ENCODE results near the gene CHD9NB. TPM values are rescaled to one million over a fixed set of nuclear protein-coding genes. Genes with fewer than 3 reads are reported as not detected.

Gene CHD9NB
- total RNA-seq, 2 experiments from 2014 or later = 0.17 to 0.19 TPM

GRCh38 chr16:53090591-53091411 is 38.1 kb upstream of the CHD9NB start:
- CTCF ChIA-PET = interaction anchor here (1.1 kb wide), 1 partner anchor 36 kb away, joined by 4 read pairs; the partner anchor contains the start of gene CHD9
- intact Hi-C loops (cut with micrococcal nuclease) = no loop called here
- DNase-seq = no peak
- H3K27ac Mint-ChIP-seq = no peak overlapping the region
- H3K36me3 Mint-ChIP-seq (ENCODE audit: low read depth) = no peaks in the 10 kb centered on the region
- H3K4me3 Mint-ChIP-seq = no peak overlapping the region
- H3K4me1 Mint-ChIP-seq (ENCODE audit: low read depth) = peaks cover 11% of the 10 kb centered on the region
- no peaks in the 10 kb centered on the region for H3K9me3 Mint-ChIP-seq
- peaks cover 2% of the 10 kb centered on the region for H3K27me3 Mint-ChIP-seq (ENCODE audit: low read depth)

DNA sequence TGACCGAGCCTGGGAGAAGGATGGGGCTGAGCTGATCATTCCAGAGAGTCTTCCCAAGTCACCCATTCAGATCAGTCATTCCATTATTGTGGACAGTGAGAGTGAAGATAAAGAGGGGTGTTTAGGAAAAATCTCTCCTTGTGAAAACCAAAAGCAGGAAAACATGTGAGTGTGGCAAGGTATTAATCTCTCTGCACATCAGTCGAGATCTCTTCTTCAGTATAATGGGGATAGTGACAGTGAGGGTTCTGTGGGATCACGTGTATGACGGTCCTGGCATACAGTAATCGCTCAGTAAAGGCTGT is 37.5 kb upstream of the CHD9NB start:
- CTCF ChIA-PET = interaction anchor here (1.1 kb wide), 1 partner anchor 35 kb away, joined by 4 read pairs; the partner anchor contains the start of gene CHD9
- intact Hi-C loops (cut with micrococcal nuclease) = no loop called here

GRCh38 chr16:53089434-53090285 is 37.0 kb upstream of the CHD9NB start:
- H3K36me3 Mint-ChIP-seq (ENCODE audit: low read depth) = no peaks in the 10 kb centered on the region
- no peaks in the 10 kb centered on the region for H3K9me3 Mint-ChIP-seq
- DNase-seq = no peak
- H3K4me3 Mint-ChIP-seq = no peak overlapping the region
- CTCF ChIA-PET = interaction anchor here (0.8 to 1.1 kb wide), 2 partner anchors 12 to 35 kb away, joined by 3 to 4 read pairs; partner anchors contain the start of gene CHD9
- H3K4me1 Mint-ChIP-seq (ENCODE audit: low read depth) = peaks cover 13% of the 10 kb centered on the region
- peaks cover 2% of the 10 kb centered on the region for H3K27me3 Mint-ChIP-seq (ENCODE audit: low read depth)
- H3K27ac Mint-ChIP-seq = no peak overlapping the region
- intact Hi-C loops (cut with micrococcal nuclease) = no loop called here

More for the DNA sequence above, 37.5 kb upstream of the CHD9NB start:
- Mint-ChIP-seq H3K4me3 (no peak overlapping the region), H3K4me1 (ENCODE audit: low read depth) (peaks cover 13% of the 10 kb centered on the region), H3K27ac (no peak overlapping the region), H3K36me3 (ENCODE audit: low read depth) (no peaks in the 10 kb centered on the region), H3K27me3 (ENCODE audit: low read depth) (peaks cover 2% of the 10 kb centered on the region), H3K9me3 (no peaks in the 10 kb centered on the region)
- DNase-seq = no peak

- intact Hi-C loops (cut with micrococcal nuclease) = no loop called here
- no peak overlapping the region for H3K27ac Mint-ChIP-seq
- H3K4me1 Mint-ChIP-seq (ENCODE audit: low read depth) = peaks cover 13% of the 10 kb centered on the region
- no peak overlapping the region for H3K4me3 Mint-ChIP-seq
- H3K9me3 Mint-ChIP-seq = no peaks in the 10 kb centered on the region
- no peaks in the 10 kb centered on the region for H3K36me3 Mint-ChIP-seq (ENCODE audit: low read depth)
- CTCF ChIA-PET = no interaction called here
- H3K27me3 Mint-ChIP-seq (ENCODE audit: low read depth) = peaks cover 2% of the 10 kb centered on the region
- DNase-seq = no peak
These were observed 34.4 kb upstream of the CHD9NB start for GRCh38 chr16:53087101-53087500.

- Mint-ChIP-seq H3K27ac (no peak overlapping the region), H3K9me3 (no peaks in the 10 kb centered on the region), H3K4me1 (ENCODE audit: low read depth) (peaks cover 8% of the 10 kb centered on the region), H3K27me3 (ENCODE audit: low read depth) (no peaks in the 10 kb centered on the region), H3K36me3 (ENCODE audit: low read depth) (no peaks in the 10 kb centered on the region), H3K4me3 (no peak overlapping the region)
- intact Hi-C loops (cut with micrococcal nuclease) = no loop called here
- DNase-seq = no peak
- CTCF ChIA-PET = no interaction called here
These were observed 33.3 kb upstream of the CHD9NB start for GRCh38 chr16:53085931-53086421.

- Mint-ChIP-seq H3K36me3 (ENCODE audit: low read depth) (no peaks in the 10 kb centered on the region), H3K27me3 (ENCODE audit: low read depth) (no peaks in the 10 kb centered on the region), H3K4me3 (no peak overlapping the region), H3K4me1 (ENCODE audit: low read depth) (peaks cover 3% of the 10 kb centered on the region), H3K9me3 (no peaks in the 10 kb centered on the region), H3K27ac (no peak overlapping the region)
- no peak for DNase-seq
- CTCF ChIA-PET = no interaction called here
- intact Hi-C loops (cut with micrococcal nuclease) = no loop called here
These were observed 32.7 kb upstream of the CHD9NB start for GRCh38 chr16:53085369-53085843.

DNA sequence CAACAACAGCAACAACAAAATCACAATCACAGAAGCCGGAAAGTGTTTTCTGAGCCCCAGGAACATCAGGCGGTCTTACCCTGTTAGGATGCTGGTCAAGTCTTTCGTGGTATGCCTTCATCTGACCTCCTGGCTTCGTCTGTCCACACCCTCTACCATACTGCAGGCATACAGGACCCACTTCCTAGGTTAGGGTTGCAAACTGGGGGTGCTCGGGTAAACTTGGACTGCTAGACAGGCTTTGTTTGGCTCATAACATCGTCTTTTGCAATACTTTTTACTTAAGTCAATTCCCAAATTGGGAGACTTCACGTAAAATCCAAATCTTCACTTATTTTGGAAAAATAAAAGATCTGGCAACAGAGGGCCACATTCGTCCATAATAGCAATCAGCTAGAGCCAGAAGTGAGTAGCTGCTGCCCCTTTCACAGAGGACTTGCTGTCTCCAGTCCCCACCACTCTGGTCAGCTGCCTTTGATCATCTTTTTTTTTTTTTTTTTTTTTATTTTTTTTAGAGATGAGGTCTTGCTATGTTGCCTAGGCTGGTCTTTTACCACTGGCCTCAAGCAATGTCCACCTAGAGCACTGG is 32.1 kb upstream of the CHD9NB start:
- Mint-ChIP-seq H3K36me3 (ENCODE audit: low read depth) (no peaks in the 10 kb centered on the region), H3K4me1 (ENCODE audit: low read depth) (peaks cover 3% of the 10 kb centered on the region), H3K27ac (no peak overlapping the region), H3K9me3 (no peaks in the 10 kb centered on the region), H3K27me3 (ENCODE audit: low read depth) (no peaks in the 10 kb centered on the region), H3K4me3 (no peak overlapping the region)
- CTCF ChIA-PET = no interaction called here
- intact Hi-C loops (cut with micrococcal nuclease) = no loop called here
- DNase-seq = no peak

GRCh38 chr16:53084141-53084541 is 31.4 kb upstream of the CHD9NB start:
- peaks cover 3% of the 10 kb centered on the region for H3K4me1 Mint-ChIP-seq (ENCODE audit: low read depth)
- no peak overlapping the region for H3K27ac Mint-ChIP-seq
- no peaks in the 10 kb centered on the region for H3K27me3 Mint-ChIP-seq (ENCODE audit: low read depth)
- H3K4me3 Mint-ChIP-seq = no peak overlapping the region
- no peaks in the 10 kb centered on the region for H3K9me3 Mint-ChIP-seq
- DNase-seq = no peak
- no peaks in the 10 kb centered on the region for H3K36me3 Mint-ChIP-seq (ENCODE audit: low read depth)
- intact Hi-C loops (cut with micrococcal nuclease) = no loop called here
- CTCF ChIA-PET = no interaction called here

DNA sequence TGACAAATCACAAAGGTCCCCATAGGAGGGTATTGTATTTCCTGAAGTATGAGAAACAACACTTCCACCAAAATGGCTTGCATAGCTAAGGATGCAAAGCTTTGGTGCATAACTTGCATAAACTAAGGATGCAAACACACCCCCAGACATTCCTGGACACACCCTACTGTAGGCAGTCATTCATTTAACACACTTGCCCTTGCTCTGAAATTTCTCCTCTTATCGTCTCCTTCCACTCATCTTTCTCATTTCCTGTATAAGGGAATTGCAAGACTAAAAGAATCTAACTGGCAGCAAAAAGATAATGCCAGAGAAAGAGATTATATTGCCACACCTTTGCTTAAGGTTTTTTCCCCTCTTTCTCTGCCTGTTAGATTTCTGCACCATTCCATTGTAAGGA is 30.4 kb upstream of the CHD9NB start:
- Mint-ChIP-seq H3K27ac (no peak overlapping the region), H3K27me3 (ENCODE audit: low read depth) (no peaks in the 10 kb centered on the region), H3K4me1 (ENCODE audit: low read depth) (peaks cover 3% of the 10 kb centered on the region), H3K4me3 (no peak overlapping the region), H3K36me3 (ENCODE audit: low read depth) (no peaks in the 10 kb centered on the region), H3K9me3 (no peaks in the 10 kb centered on the region)
- no peak for DNase-seq
- CTCF ChIA-PET = no interaction called here
- intact Hi-C loops (cut with micrococcal nuclease) = no loop called here

DNA sequence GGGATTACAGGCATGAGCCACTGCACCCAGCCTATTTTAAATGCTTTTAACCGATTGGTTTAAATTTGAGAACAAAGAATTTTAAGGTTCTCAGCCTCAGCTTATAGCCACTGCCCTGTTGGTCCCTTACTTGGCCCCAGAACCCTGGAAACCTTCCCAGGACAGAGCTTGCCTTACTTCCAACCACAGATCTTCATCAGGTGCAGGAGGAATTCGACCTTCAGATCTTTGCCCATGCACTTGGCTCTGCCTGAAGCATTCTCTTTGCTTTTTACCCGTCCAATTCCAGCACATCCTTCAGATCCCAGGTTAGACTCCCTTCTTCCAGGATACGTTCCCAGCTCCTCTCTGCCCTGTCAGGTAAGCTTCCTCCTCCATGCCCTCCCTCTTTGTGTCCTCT is 29.8 kb upstream of the CHD9NB start:
- DNase-seq = no peak
- peaks cover 3% of the 10 kb centered on the region for H3K4me1 Mint-ChIP-seq (ENCODE audit: low read depth)
- CTCF ChIA-PET = no interaction called here
- no peaks in the 10 kb centered on the region for H3K9me3 Mint-ChIP-seq
- no peaks in the 10 kb centered on the region for H3K36me3 Mint-ChIP-seq (ENCODE audit: low read depth)
- H3K27me3 Mint-ChIP-seq (ENCODE audit: low read depth) = no peaks in the 10 kb centered on the region
- no peak overlapping the region for H3K4me3 Mint-ChIP-seq
- H3K27ac Mint-ChIP-seq = no peak overlapping the region
- intact Hi-C loops (cut with micrococcal nuclease) = no loop called here

DNA sequence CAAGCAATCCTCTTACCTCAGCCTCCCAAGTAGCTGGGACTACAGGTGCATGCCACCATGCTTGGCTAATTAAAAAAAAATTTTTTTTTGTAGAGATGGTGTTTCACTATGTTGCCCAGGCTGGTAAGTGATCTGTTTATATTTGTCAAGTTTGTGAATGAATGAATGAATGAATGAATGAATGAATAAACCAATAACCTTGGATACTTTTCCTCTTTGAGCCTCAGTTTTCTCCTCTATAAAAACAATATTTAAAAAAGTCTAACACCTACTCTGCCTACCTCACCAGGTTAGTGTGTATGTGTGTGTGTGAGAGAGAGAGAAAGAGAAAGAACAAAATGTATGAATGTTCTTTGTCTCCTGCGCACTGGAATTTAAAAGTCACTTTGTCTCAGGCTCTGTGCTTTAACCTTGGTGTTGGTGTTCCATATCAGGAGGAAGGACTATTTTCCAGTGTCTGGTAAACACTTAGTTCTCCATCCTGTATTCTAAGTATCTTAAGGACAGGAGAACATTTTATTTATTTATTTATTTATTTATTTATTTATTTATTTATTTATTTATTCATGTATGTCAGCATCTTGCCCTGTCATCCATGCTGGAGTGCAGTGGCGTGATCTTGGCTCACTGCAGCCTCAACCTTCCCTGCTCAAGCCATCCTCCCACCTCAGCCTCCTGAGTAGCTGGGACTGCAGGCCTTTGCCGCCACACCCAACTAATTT is 29.1 kb upstream of the CHD9NB start:
- H3K36me3 Mint-ChIP-seq (ENCODE audit: low read depth) = no peaks in the 10 kb centered on the region
- intact Hi-C loops (cut with micrococcal nuclease) = no loop called here
- no peaks in the 10 kb centered on the region for H3K27me3 Mint-ChIP-seq (ENCODE audit: low read depth)
- no peak overlapping the region for H3K4me3 Mint-ChIP-seq
- peaks cover 3% of the 10 kb centered on the region for H3K4me1 Mint-ChIP-seq (ENCODE audit: low read depth)
- no peak for DNase-seq
- H3K27ac Mint-ChIP-seq = no peak overlapping the region
- CTCF ChIA-PET = no interaction called here
- no peaks in the 10 kb centered on the region for H3K9me3 Mint-ChIP-seq

GRCh38 chr16:53081032-53081424 is 28.3 kb upstream of the CHD9NB start:
- Mint-ChIP-seq H3K9me3 (no peaks in the 10 kb centered on the region), H3K27ac (no peak overlapping the region), H3K4me3 (no peak overlapping the region), H3K36me3 (ENCODE audit: low read depth) (no peaks in the 10 kb centered on the region), H3K4me1 (ENCODE audit: low read depth) (peaks cover 3% of the 10 kb centered on the region), H3K27me3 (ENCODE audit: low read depth) (no peaks in the 10 kb centered on the region)
- no peak for DNase-seq
- intact Hi-C loops (cut with micrococcal nuclease) = no loop called here
- CTCF ChIA-PET = no interaction called here

Data from activated naive CD4-positive, alpha-beta T cell treated with anti-CD3 and anti-CD28 coated beads for 36 hours (primary cell).